Natural killer cell (primary cell): ENCODE measurements around the gene AP5S1. TPM values are rescaled to one million over a fixed set of nuclear protein-coding genes. Genes with fewer than 3 reads are reported as not detected.

ENCODE experiments used
- ATAC-seq, 3 donors: fragments of 150-1000 bp in 2 of 3; fragments of 200-7000 bp in 1 of 3; cut with Tn5 transposase; 1 replicate in 1 of 3; 2 replicates in 2 of 3; pipeline ENCODE4 v1.10.0; 2021; ENCODE audit warnings: mild to moderate bottlenecking in 2 of 3, moderate library complexity in 2 of 3
- DNase-seq, 2 donors: peaks; one replicate each; pipeline versions ENCODE4 v3.0.0 to v3.0.0-alpha.2; 2013 to 2021; ENCODE audit warnings: mixed read lengths in 1 of 2
- H3K27ac ChIP-seq: one replicate; pipeline ENCODE4 v1.5.1; 2013; ENCODE audit warnings: mild to moderate bottlenecking, low read length
- H3K27me3 ChIP-seq: one replicate; pipeline ENCODE4 v1.6.1; 2013; ENCODE audit warnings: low read length; ENCODE audit not compliant: control insufficient read depth, insufficient read depth
- H3K36me3 ChIP-seq: one replicate; pipeline ENCODE4 v1.6.1; 2013; ENCODE audit warnings: low read length; ENCODE audit not compliant: control insufficient read depth, insufficient read depth
- H3K4me1 ChIP-seq: one replicate; pipeline ENCODE4 v1.6.1; 2013; ENCODE audit warnings: low read length; ENCODE audit not compliant: control insufficient read depth, insufficient read depth
- H3K4me3 ChIP-seq: one replicate; pipeline ENCODE4 v1.5.1; 2013; ENCODE audit warnings: low read length
- H3K9me3 ChIP-seq: one replicate; pipeline ENCODE4 v1.6.1; 2013; ENCODE audit warnings: low read length; ENCODE audit not compliant: control insufficient read depth, insufficient read depth
- H3K27ac Mint-ChIP-seq, 2 donors: one replicate each; pipeline ENCODE4 v1.8.0; 2022; ENCODE audit warnings: mild to moderate bottlenecking in 2 of 2, mixed read lengths in 2 of 2, moderate library complexity in 1 of 2
- H3K27me3 Mint-ChIP-seq, 2 donors: one replicate each; pipeline ENCODE4 v1.8.0; 2022; ENCODE audit warnings: low read depth in 2 of 2, mixed read lengths in 2 of 2
- H3K36me3 Mint-ChIP-seq: one replicate; pipeline ENCODE4 v1.8.0; 2022; ENCODE audit warnings: mixed read lengths
- H3K4me1 Mint-ChIP-seq, 2 donors: one replicate each; pipeline ENCODE4 v1.8.0; 2022; ENCODE audit warnings: mixed read lengths in 2 of 2
- H3K4me3 Mint-ChIP-seq: one replicate; pipeline ENCODE4 v1.8.0; 2022; ENCODE audit warnings: mild to moderate bottlenecking, moderate library complexity, mixed read lengths
- H3K9me3 Mint-ChIP-seq, 2 donors: one replicate each; pipeline ENCODE4 v1.8.0; 2022; ENCODE audit warnings: mixed read lengths in 2 of 2
- intact Hi-C: fragments of 100-400 bp; cut with micrococcal nuclease; formaldehyde crosslinking; loops from one replicate; pipeline ENCODE4 v1.14.2; 2022
- total RNA-seq, 4 donors: library from RNA; stranded (reverse); fragments of 120-200 nt in 1 of 4; gene quantifications; one replicate each; pipeline versions ENCODE4 v1.2.3 to v1.2.4, GENCODE V29; 2013 to 2022
- TF ChIP-seq, protein P1 (sequence below): fragments of 200-600 bp; IDR thresholded peaks from one replicate; pipeline ENCODE4 v1.8.0; 2022; ENCODE audit warnings: antibody characterized with exemption

Gene AP5S1
- total RNA-seq, 3 donors from 2014 or later (not counting 1 experiment from before 2014, with no cell fraction given): 7.9 to 12.3 (median 12.1) TPM

DNA sequence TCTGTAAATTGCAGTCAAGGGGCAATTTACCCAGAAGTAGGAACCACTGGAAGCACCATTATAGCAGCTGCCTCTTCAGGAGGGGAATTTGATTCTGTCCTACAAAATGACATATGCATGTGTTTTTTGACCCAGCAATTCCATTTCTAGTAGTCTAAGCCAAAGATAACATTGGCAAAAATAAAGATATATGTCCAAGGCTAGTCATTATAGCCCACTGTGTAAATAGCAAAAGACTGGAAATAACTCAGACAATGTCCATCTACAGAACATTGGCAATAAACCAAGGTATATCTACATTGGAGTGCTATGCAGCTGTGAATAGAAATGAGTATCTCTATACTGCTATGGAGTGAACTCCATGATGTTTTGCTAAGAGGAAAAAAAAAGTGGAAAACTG is 56.3 kb downstream of the AP5S1 start:
- intact Hi-C loops: no loop called here
- DNase-seq (no peak), ATAC-seq (no peak)
- H3K27ac ChIP-seq: no peak overlapping the region
- no peaks in the 10 kb centered on the region for H3K4me1 ChIP-seq
- TF ChIP-seq, protein P1, sequence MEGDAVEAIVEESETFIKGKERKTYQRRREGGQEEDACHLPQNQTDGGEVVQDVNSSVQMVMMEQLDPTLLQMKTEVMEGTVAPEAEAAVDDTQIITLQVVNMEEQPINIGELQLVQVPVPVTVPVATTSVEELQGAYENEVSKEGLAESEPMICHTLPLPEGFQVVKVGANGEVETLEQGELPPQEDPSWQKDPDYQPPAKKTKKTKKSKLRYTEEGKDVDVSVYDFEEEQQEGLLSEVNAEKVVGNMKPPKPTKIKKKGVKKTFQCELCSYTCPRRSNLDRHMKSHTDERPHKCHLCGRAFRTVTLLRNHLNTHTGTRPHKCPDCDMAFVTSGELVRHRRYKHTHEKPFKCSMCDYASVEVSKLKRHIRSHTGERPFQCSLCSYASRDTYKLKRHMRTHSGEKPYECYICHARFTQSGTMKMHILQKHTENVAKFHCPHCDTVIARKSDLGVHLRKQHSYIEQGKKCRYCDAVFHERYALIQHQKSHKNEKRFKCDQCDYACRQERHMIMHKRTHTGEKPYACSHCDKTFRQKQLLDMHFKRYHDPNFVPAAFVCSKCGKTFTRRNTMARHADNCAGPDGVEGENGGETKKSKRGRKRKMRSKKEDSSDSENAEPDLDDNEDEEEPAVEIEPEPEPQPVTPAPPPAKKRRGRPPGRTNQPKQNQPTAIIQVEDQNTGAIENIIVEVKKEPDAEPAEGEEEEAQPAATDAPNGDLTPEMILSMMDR: no peak
- H3K9me3 ChIP-seq: no peaks in the 10 kb centered on the region
- H3K27me3 Mint-ChIP-seq: no peaks in the 10 kb centered on the region
- H3K27me3 ChIP-seq: no peaks in the 10 kb centered on the region
- H3K36me3 ChIP-seq: peaks cover 9% of the 10 kb centered on the region
- H3K36me3 Mint-ChIP-seq: no peaks in the 10 kb centered on the region
- no peak overlapping the region for H3K4me3 Mint-ChIP-seq
- H3K4me3 ChIP-seq: no peak overlapping the region
- peaks cover 15 to 26% of the 10 kb centered on the region in 2 donors for H3K4me1 Mint-ChIP-seq
- no peak overlapping the region for H3K27ac Mint-ChIP-seq
- no peaks in the 10 kb centered on the region for H3K9me3 Mint-ChIP-seq

Other genes with a start within 250 kb of the AP5S1 start
- not detected for gene GFRA4, start 157.1 kb upstream of the AP5S1 start, total RNA-seq
- gene ADAM33, start 138.5 kb upstream of the AP5S1 start, total RNA-seq: not detected
- gene SIGLEC1, start 107.9 kb upstream of the AP5S1 start, total RNA-seq: under 1 TPM; 0.09 to 0.36 (median 0.30) TPM
- not detected for gene HSPA12B, start 87.9 kb upstream of the AP5S1 start, total RNA-seq
- 10 to 100 TPM; 10.1 to 13.5 (median 12.3) TPM for gene ADISSP, start 52.8 kb upstream of the AP5S1 start, total RNA-seq
- gene SPEF1, start 39.1 kb upstream of the AP5S1 start, total RNA-seq: under 1 TPM in 1 of 3 donors, not detected in 2; 0.23 TPM
- 10 to 100 TPM; 46.7 to 62.6 (median 55.4) TPM for gene CENPB, start 33.8 kb upstream of the AP5S1 start, total RNA-seq
- 100 to 1,000 TPM; 123 to 147 (median 143) TPM for gene CDC25B, start 24.2 kb upstream of the AP5S1 start, total RNA-seq
- gene MAVS, start 26.3 kb downstream of the AP5S1 start, total RNA-seq: 10 to 100 TPM; 23.1 to 30.8 (median 26.4) TPM
- 10 to 100 TPM; 50.5 to 74.3 (median 61.3) TPM for gene PANK2, start 68.8 kb downstream of the AP5S1 start, total RNA-seq
- 10 to 100 TPM in 1 of 3 donors, 1 to 10 TPM in 2; 7.1 to 15.3 (median 7.8) TPM for gene RNF24, start 195.0 kb downstream of the AP5S1 start, total RNA-seq